Tongue (tissue), 2 donors: Measurements from ENCODE around the gene ITGB1BP1. TPM values are rescaled to one million over a fixed set of nuclear protein-coding genes. Genes with fewer than 3 reads are reported as not detected.
"Not testable (repeated sequence)": the region's sequence is repeated elsewhere in the genome, so short reads cannot be mapped to it uniquely, and the experiment has no call there.

Experiments used
- DNase-seq: peaks from one replicate; pipeline ENCODE4 v3.0.0-alpha.2; 2015
- total RNA-seq: library from RNA; depleted of rRNA; stranded (reverse); fragments of >200 nt; gene quantifications from one replicate; pipeline ENCODE4 v1.2.3, GENCODE V29; 2014

ITGB1BP1 gene
- total RNA-seq, 1 donor from 2014 or later, result 34.9 TPM

- no peak for DNase-seq
Observed at GRCh38 chr2:9400268-9401058, 22.9 kb downstream of the ITGB1BP1 start.

GRCh38 chr2:9398881-9399780 is 24.2 kb downstream of the ITGB1BP1 start:
- DNase-seq, result peak; percentile 46

GRCh38 chr2:9398251-9398650 is 25.1 kb downstream of the ITGB1BP1 start:
- DNase-seq, result not testable (repeated sequence)

GRCh38 chr2:9397201-9397600 is 26.1 kb downstream of the ITGB1BP1 start:
- no peak for DNase-seq

GRCh38 chr2:9394816-9395215 is 28.5 kb downstream of the ITGB1BP1 start:
- DNase-seq, result no peak

GRCh38 chr2:9392898-9393765 is 30.2 kb downstream of the ITGB1BP1 start:
- DNase-seq, result peak; percentile 20

- DNase-seq, result no peak
Observed at GRCh38 chr2:9391961-9392720, 31.2 kb downstream of the ITGB1BP1 start.

GRCh38 chr2:9390991-9391390 is 32.3 kb downstream of the ITGB1BP1 start:
- DNase-seq, result no peak

GRCh38 chr2:9390151-9390850 is 33.0 kb downstream of the ITGB1BP1 start:
- DNase-seq, result no peak

GRCh38 chr2:9388950-9389911 is 34.1 kb downstream of the ITGB1BP1 start:
- DNase-seq, result no peak

GRCh38 chr2:9388199-9388681 is 35.1 kb downstream of the ITGB1BP1 start:
- DNase-seq, result no peak

- no peak for DNase-seq
Observed at GRCh38 chr2:9385841-9386240, 37.5 kb downstream of the ITGB1BP1 start.

- DNase-seq, result no peak
Observed at GRCh38 chr2:9384521-9384920, 38.8 kb downstream of the ITGB1BP1 start.

GRCh38 chr2:9382604-9383235 is 40.6 kb downstream of the ITGB1BP1 start:
- DNase-seq, result no peak

GRCh38 chr2:9380702-9381628 is 42.4 kb downstream of the ITGB1BP1 start:
- peak; percentile 59 for DNase-seq

- DNase-seq, result no peak
Observed at GRCh38 chr2:9379391-9379755, 44.0 kb downstream of the ITGB1BP1 start.
